AG04449 (cell line): ENCODE measurements around the gene MARCHF6.

Experiments used
- CTCF ChIA-PET: fragments of 350-600 bp; formaldehyde crosslinking; extraction: SDS; loops from one replicate; lab custom pipeline; 2021; ENCODE audit warnings: antibody characterized with exemption; lab: Yijun Ruan, JAX
- POLR2A ChIA-PET: fragments of 400-600, 350-600 bp; formaldehyde crosslinking; extraction: SDS; loops from one replicate; lab custom pipeline; 2020; ENCODE audit warnings: antibody characterized with exemption, inconsistent platforms; lab: Yijun Ruan, JAX
- DNase-seq: peaks from one replicate; pipeline ENCODE4 v3.0.0-alpha.2; 2010; ENCODE audit warnings: low read depth, low spot score
- H3K4me3 ChIP-seq: 2 replicates; pipeline ENCODE4 v1.5.1; 2011; ENCODE audit warnings: low read depth, mild to moderate bottlenecking, control low read depth, low read length
- CTCF ChIP-seq: IDR thresholded peaks from one replicate; pipeline ENCODE4 v1.5.1; 2011; ENCODE audit warnings: mild to moderate bottlenecking, moderate library complexity, low read length, control low read depth, inconsistent platforms; ENCODE audit not compliant: insufficient read depth; ENCODE audit errors: missing control alignments

MARCHF6 gene

GRCh38 chr5:10352430-10353240 lies 860 bp upstream of the MARCHF6 start:
- H3K4me3 ChIP-seq, result peak overlapping the region; percentile 80
- DNase-seq, result no peak
- ChIA-PET CTCF (interaction anchor here (1.5 kb wide), 1 partner anchor 69 kb away, joined by 9 read pairs; no protein-coding TSS in a partner anchor), POLR2A (interaction anchor here (1.0 to 1.2 kb wide), 7 partner anchors 10 to 102 kb away, joined by 3 to 10 read pairs (median 4); partner anchors contain the start of genes ATPSCKMT and CCT5)
- no peak for TF ChIP-seq CTCF

GRCh38 chr5:10354048-10354872 lies 765 bp downstream of the MARCHF6 start:
- peak overlapping the region; percentile 80 for H3K4me3 ChIP-seq
- no peak for TF ChIP-seq CTCF
- ChIA-PET POLR2A (interaction anchor here (0.7 to 1.3 kb wide), 8 partner anchors 11 to 67 kb away, joined by 3 to 10 read pairs (median 3); no protein-coding TSS in a partner anchor), CTCF (interaction anchor here (1.4 to 1.5 kb wide), 2 partner anchors 70 to 71 kb away, joined by 5 to 9 read pairs; no protein-coding TSS in a partner anchor)
- no peak for DNase-seq

- ChIA-PET POLR2A (no interaction called here), CTCF (interaction anchor here (1.4 kb wide), 1 partner anchor 71 kb away, joined by 5 read pairs; no protein-coding TSS in a partner anchor)
- peak; percentile 74 for DNase-seq
- no peak for TF ChIP-seq CTCF
- H3K4me3 ChIP-seq, result peak overlapping the region; percentile 80
Observed at GRCh38 chr5:10355071-10355889, 1.8 kb downstream of the MARCHF6 start.

GRCh38 chr5:10358999-10359398 lies 5.5 kb downstream of the MARCHF6 start:
- no peak for DNase-seq
- ChIA-PET POLR2A (no interaction called here), CTCF (interaction anchor here (0.8 to 4.2 kb wide), 4 partner anchors 26 to 75 kb away, joined by 3 to 23 read pairs (median 4); no protein-coding TSS in a partner anchor)
- no peak overlapping the region for H3K4me3 ChIP-seq
- TF ChIP-seq CTCF, result no peak

GRCh38 chr5:10360686-10361085 lies 7.2 kb downstream of the MARCHF6 start:
- POLR2A ChIA-PET, result no interaction called here
- H3K4me3 ChIP-seq, result no peak overlapping the region
- CTCF ChIA-PET, result no interaction called here
- DNase-seq, result no peak
- no peak for TF ChIP-seq CTCF
